HG02798 (cell line): Measurements from ENCODE around the gene SLC7A5.
"Not testable (repeated sequence)": the region's sequence is repeated elsewhere in the genome, so short reads cannot be mapped to it uniquely, and the experiment has no call there.

Experiments used
- ATAC-seq: cut with Tn5 transposase; IDR thresholded peaks from one replicate; pipeline ENCODE4 v1.9.1; 2021; ENCODE audit warnings: mild to moderate bottlenecking; ENCODE audit not compliant: unreplicated experiment, poor library complexity

The SLC7A5 gene

DNA sequence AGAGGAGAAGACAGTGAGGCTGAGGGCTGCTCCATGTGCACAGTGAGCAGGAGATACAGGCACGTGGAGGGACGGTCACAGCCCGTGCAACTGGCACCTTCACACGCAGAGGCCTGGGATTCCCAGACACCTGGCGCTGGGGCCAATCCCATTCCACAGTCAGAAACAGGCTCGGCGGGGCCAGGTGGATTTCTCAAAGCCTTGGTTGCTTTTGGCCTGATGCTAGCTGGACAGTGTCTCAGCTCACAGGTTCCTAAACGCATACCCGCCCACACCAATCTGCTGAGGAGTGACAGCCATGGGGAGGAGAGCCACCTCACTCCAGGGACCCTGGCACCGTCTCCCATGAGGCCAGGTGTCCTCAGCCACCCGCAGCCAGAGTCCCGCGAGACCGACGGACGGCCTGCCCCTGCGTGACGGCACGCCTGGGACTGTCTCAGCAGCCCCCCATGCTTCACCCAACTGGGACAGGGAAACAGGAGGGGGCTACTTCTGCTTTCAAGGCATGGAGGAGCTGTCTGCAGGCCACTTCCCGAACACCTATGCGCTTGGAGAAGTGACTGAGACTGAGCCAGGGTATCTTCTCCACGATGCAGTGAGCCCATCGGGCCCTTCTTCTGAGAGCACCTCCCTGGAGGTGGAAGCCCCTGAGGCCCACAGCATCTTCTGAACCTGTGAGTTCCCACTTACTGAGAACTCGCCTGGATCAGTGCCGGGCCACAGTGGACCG is 6.5 kb downstream of the SLC7A5 start:
- not testable (repeated sequence) for ATAC-seq

DNA sequence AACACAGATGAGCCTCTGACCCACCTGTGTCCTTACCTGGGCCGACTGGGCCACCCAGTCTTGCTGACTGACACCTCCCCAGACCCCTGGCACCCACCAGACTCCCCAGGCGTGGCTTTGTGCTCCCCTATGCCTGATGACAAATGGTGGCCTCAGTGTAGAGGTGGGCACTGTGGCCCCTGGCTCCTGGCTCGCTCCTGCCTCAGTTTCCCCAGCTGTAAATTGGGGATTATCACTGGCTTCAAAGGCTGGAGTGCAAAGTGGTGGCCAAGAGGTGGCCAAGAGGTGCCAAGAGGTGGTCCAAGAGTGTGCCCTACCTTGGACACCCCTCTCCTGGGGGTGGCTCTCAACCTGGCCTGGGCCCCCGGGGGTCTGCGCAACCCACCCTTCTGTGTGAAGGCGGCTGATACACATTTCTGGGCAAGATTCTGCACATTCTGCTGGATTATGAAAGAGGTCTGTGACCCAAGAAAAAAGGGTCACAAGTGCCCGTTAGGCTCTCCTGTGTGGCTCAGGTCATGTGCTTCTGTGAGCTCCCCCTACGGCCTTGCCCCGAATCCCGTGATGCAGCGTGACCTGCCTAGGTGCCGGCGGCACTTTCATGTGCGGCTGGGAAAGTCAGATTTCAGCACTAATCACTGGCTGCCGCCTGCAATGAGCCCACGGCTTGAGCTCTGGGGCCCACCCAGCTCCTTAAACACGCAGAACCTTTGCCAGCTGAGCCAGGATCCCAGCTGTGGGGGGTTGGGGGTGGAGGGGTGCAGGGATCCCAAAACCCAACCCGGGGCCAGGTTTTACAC is 7.8 kb downstream of the SLC7A5 start:
- ATAC-seq, result not testable (repeated sequence)

DNA sequence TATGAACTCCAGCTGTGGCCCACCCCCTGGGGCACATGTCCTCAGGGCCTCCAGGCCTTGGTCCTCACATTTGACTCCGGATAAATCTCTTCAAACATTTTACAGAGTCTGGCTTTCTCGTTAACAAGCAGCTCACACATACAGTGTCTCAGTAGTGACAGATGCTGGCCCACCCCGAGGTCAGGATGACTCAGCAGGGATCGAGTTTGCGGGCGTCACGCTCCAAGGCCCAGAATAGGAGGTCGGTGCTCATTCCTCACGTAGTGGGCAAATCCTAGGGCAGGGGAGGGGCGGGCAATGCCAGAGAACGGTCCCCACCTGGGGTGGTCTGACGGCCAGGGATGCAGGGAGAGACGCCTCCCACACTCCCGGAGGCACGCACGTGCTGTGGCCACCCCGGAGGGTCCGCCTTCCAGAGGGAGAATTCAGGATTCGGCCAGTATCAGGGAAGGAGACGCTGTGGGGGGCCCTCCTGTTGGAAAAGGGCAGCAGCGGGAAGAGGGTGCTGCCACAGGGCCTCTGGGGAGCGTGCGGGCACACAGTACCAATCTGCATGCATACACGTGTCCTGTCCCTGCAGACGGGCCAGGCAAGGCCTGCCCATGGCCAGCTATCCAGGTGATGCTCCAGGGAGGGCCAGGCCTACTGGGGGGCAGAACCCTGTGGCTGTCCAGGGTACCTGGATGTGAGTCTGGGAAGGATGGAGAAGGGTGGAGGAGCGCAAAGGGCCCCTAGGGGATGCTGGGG is 8.6 kb downstream of the SLC7A5 start:
- no peak for ATAC-seq

DNA sequence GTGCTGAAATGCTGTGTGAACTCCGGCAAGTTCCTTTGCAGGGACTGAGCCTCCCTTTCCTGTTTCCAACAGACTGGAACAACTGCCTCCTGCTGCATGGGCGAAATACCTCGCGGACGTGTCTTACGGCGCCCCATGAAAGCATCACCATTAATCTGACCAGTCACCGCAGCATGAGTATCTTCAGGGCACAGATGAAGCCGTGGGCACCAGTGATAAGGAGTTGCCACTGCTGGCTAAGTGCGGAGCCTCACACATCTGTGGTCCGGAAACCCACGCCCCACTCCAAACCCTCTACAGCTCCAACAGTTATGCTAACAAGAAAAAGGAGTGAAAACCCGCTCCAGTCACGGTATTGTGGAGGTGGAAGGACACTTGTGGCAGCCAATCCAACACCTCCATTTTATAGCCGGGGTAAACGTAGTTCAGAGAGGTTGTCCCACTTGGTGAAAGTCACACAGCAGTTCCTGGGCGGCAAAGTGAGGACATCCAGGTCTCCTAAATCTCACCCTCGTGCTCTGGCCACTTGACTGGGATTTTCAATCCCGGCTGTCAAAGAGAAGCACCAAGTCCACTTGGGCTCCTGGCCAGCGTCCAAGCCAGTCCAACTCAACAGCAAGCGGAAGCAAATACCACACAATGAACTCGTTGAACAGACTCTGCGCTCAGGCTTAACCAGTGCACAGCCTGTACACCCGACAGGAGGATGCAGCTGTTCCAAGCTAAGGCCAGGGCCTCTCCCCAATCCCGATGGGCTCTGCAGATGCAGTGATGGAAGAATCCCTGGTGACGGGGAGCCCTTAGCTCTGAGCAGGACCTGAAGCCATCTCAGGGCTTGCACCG is 10.9 kb downstream of the SLC7A5 start:
- not testable (repeated sequence) for ATAC-seq

- no peak for ATAC-seq
Measured at GRCh38 chr16:87856791-87857228, 12.5 kb downstream of the SLC7A5 start.

GRCh38 chr16:87855852-87856715 is 13.2 kb downstream of the SLC7A5 start:
- no peak for ATAC-seq

GRCh38 chr16:87854907-87855683 is 14.2 kb downstream of the SLC7A5 start:
- ATAC-seq, result no peak

GRCh38 chr16:87854053-87854906 is 15.0 kb downstream of the SLC7A5 start:
- no peak for ATAC-seq

GRCh38 chr16:87853411-87854052 is 15.8 kb downstream of the SLC7A5 start:
- ATAC-seq, result peak; percentile 67

GRCh38 chr16:87851601-87852000 is 17.7 kb downstream of the SLC7A5 start:
- no peak for ATAC-seq

DNA sequence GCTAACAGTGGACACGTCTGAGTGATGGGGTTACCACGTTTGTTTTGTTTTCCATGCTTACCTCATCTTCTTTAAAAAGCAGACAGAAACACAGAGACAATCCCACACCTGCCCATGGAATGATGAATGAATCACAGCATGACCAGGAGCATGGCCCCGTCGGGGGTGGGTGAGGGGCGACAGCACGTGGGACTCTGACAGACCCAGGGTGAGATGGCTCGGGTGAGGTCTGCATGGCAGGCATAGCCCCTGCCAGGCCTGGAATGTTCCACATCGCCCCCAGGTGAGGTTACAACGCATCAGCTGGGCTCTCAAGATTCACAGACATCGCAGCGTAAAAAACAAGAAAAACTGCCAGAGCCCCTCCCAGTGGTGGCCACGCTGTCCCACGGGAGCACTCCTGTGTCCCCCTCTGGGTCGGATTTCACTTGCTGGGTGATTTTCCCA is 18.1 kb downstream of the SLC7A5 start:
- ATAC-seq, result no peak

DNA sequence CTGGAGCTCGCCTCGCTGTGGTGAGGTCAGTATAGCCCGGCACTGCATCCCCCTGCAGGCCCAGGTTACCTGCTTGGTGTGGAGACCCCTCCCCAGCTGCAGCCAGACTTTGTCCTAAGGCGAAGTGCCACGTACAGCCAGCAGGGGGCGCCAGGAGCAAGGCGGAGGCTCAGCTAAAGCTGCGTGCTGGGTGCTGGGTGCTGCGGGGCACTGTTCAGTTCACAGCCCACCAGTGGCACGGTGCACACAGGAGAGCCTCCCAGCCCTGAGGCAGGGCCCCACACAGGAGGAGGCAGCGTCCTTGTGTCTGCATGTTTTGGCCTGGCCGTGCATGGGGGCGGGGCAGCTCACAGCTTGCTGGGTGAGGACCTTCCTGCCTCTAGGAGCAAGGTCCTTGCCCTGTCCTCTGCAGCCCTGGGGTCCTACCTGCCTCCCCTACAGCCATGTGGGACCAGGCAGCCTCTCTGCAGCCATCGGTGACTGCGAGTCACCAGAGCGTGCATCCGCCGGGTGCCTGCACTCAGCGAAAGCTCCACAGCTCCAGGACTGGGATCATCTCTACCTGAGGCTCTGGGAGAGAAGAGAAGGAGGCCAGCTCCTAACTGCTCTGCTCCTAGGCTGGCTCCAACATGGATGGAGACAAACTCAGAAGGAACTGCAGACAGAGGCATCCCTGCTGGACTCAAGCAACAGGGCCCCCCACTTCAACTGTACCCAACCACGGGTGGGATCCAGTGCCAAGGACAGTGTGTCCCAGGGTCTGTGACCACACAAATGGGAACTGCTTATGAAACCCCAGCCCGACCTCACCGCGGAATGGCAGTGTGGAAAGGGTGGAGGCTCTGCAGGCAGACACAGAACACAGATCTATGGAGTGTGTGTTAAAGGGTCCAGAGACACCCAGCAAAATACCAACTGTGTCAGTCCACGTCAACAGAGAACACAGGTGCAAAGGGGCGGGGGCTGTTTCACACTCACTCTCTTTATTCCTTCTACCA is 19.0 kb downstream of the SLC7A5 start:
- no peak for ATAC-seq

DNA sequence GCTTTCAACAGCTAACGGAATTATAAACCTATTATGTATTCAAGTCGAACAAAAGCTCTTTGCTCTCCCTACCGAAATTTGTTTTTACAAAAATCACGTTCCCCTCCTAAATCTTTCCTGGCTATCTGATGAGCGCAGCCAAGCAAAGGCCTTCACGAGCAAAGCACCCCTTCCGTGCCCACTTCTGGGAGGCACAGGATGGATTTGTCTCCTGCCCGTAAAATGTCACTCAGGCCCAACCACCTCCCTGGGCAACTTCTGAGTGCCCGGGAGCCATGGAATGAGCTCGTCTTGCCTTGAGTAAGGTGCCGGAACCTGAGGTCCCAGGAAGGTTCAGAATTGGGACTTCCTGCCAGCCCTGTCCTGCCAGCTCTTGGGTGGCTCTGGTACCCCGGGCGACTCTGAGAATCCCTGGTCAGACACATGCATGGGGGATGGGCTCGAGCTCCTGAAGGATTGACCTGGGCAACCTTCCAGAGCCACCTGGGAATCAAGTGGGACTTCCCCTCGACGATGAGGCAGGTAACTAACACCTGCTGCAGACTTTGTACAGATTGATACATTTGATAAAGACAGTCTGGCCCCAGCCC is 19.8 kb downstream of the SLC7A5 start:
- no peak for ATAC-seq

- ATAC-seq, result no peak
Measured at GRCh38 chr16:87848676-87849345, 20.5 kb downstream of the SLC7A5 start.
